Liver (tissue), 9 donors: Measurements from ENCODE around the gene ZNF662. TPM values are rescaled to one million over a fixed set of nuclear protein-coding genes. Genes with fewer than 3 reads are reported as not detected.

ENCODE experiments used
- DNase-seq: peaks from one replicate; pipeline ENCODE4 v3.0.0-alpha.2; 2017; ENCODE audit warnings: low spot score
- H3K27ac ChIP-seq, 2 donors: one replicate each; pipeline ENCODE4 v1.7.0; 2013; ENCODE audit warnings: inconsistent platforms in 2 of 2, low read length in 2 of 2, control low read depth in 1 of 2, low read depth in 1 of 2, mild to moderate bottlenecking in 1 of 2
- H3K27me3 ChIP-seq, 4 donors: one replicate each; pipeline versions ENCODE4 v1.6.1 to v1.7.0; 2013; ENCODE audit warnings: low read length in 3 of 4, inconsistent platforms in 1 of 4, mild to moderate bottlenecking in 1 of 4, moderate library complexity in 1 of 4; ENCODE audit not compliant: control insufficient read depth in 4 of 4, insufficient read depth in 4 of 4
- H3K36me3 ChIP-seq, 4 donors: one replicate each; pipeline versions ENCODE4 v1.6.1 to v1.7.0; 2013; ENCODE audit warnings: low read length in 3 of 4, mild to moderate bottlenecking in 3 of 4, low read depth in 1 of 4, moderate library complexity in 1 of 4; ENCODE audit not compliant: control insufficient read depth in 4 of 4, insufficient read depth in 3 of 4
- H3K4me1 ChIP-seq, 4 donors: one replicate each; pipeline versions ENCODE4 v1.6.1 to v1.7.0; 2013; ENCODE audit warnings: low read length in 3 of 4, mild to moderate bottlenecking in 3 of 4, moderate library complexity in 1 of 4; ENCODE audit not compliant: control insufficient read depth in 4 of 4, insufficient read depth in 4 of 4
- H3K4me3 ChIP-seq, 3 donors: one replicate each; pipeline versions ENCODE4 v1.6.1 to v1.7.0; 2013; ENCODE audit warnings: low read length in 3 of 3, control low read depth in 1 of 3, low read depth in 1 of 3, mild to moderate bottlenecking in 1 of 3
- H3K9ac ChIP-seq, 2 donors: one replicate each; pipeline ENCODE4 v1.7.0; 2013; ENCODE audit warnings: low read length in 2 of 2, mild to moderate bottlenecking in 2 of 2, moderate library complexity in 2 of 2, control low read depth in 1 of 2, low read depth in 1 of 2
- H3K9me3 ChIP-seq, 4 donors: one replicate each; pipeline versions ENCODE4 v1.6.1 to v1.7.0; 2013; ENCODE audit warnings: low read length in 3 of 4; ENCODE audit not compliant: control insufficient read depth in 4 of 4
- EGR1 ChIP-seq, 2 donors: IDR thresholded peaks; 2 replicates each; pipeline ENCODE4 v1.6.1; 2016 to 2018; ENCODE audit warnings: antibody characterized with exemption in 2 of 2, low read depth in 2 of 2
- FOXA1 ChIP-seq: IDR thresholded peaks from 2 replicates; pipeline ENCODE4 v1.6.1; 2016; ENCODE audit warnings: antibody characterized with exemption
- FOXA2 ChIP-seq: IDR thresholded peaks from 2 replicates; pipeline ENCODE4 v1.6.1; 2016; ENCODE audit warnings: antibody characterized with exemption
- GABPA ChIP-seq, 2 donors: IDR thresholded peaks in 1 of 2; conservative IDR thresholded peaks in 1 of 2; 2 replicates each; pipeline ENCODE4 v1.6.1; 2016; ENCODE audit warnings: antibody characterized with exemption in 2 of 2, mild to moderate bottlenecking in 1 of 2, moderate library complexity in 1 of 2
- HNF4G ChIP-seq: IDR thresholded peaks from 2 replicates; pipeline ENCODE4 v1.6.1; 2016; ENCODE audit warnings: antibody characterized with exemption
- JUND ChIP-seq, 2 donors: IDR thresholded peaks; 2 replicates each; pipeline ENCODE4 v1.6.1; 2016; ENCODE audit warnings: antibody characterized with exemption in 2 of 2
- NR2F2 ChIP-seq: IDR thresholded peaks from 2 replicates; pipeline ENCODE4 v1.6.1; 2016; ENCODE audit warnings: antibody characterized with exemption
- RAD21 ChIP-seq, 2 donors: IDR thresholded peaks; 2 replicates each; pipeline ENCODE4 v1.6.1; 2016; ENCODE audit warnings: antibody characterized with exemption in 2 of 2, mild to moderate bottlenecking in 2 of 2
- SP1 ChIP-seq: IDR thresholded peaks from 2 replicates; pipeline ENCODE4 v1.6.1; 2018; ENCODE audit warnings: antibody characterized with exemption, mild to moderate bottlenecking
- TAF1 ChIP-seq: conservative IDR thresholded peaks from 2 replicates; pipeline ENCODE4 v1.6.1; 2016; ENCODE audit warnings: antibody characterized with exemption, mild to moderate bottlenecking
- WGBS: extraction: QIAGEN DNeasy Blood & Tissue Kit; methylation state at CpG from one replicate; pipeline ENCODE4 v1.1.7; 2013; 5-methylcytosine and 5-hydroxymethylcytosine counted together
- polyA plus RNA-seq, 2 donors: library from polyadenylated mRNA; stranded (reverse) in 1 of 2; unstranded in 1 of 2; fragments of 200-250 nt in 1 of 2; fragments of >200 nt in 1 of 2; fragmentation: Nextera tagmentation in 1 of 2; extraction: Ambion mirVana in 1 of 2; gene quantifications; one replicate each; pipeline versions ENCODE4 v1.2.1 to v1.2.3, GENCODE V29; 2013 to 2015
- total RNA-seq, 2 donors: library from RNA; depleted of rRNA; stranded (reverse); fragments of >200 nt; gene quantifications; one replicate each; pipeline ENCODE4 v1.2.3, GENCODE V29; 2014
- TF ChIP-seq, protein P1 (sequence below): IDR thresholded peaks from 2 replicates; pipeline ENCODE4 v1.6.1; 2016; ENCODE audit warnings: antibody characterized with exemption, mild to moderate bottlenecking
- TF ChIP-seq, protein P2 (sequence below): fragments of 150-350 bp; IDR thresholded peaks from 2 replicates; pipeline ENCODE4 v1.5.1; 2017; ENCODE audit warnings: improper control_type of control experiment, low read depth, low read length; ENCODE audit not compliant: missing input control
- TF ChIP-seq, protein P3 (sequence below): IDR thresholded peaks from 2 replicates; pipeline ENCODE4 v1.6.1; 2016; ENCODE audit warnings: antibody characterized with exemption
- TF ChIP-seq, protein P4 (sequence below): IDR thresholded peaks from 2 replicates; pipeline ENCODE4 v1.6.1; 2016; ENCODE audit warnings: antibody characterized with exemption
- donor health status: healthy.
- donor health status: healthy.
- donor health status: healthy.
- donor health status: healthy.
- donor health status: healthy.

Gene ZNF662
- total and polyA plus RNA-seq, 4 donors, result 2.2 to 3.9 (median 2.6) TPM

DNA sequence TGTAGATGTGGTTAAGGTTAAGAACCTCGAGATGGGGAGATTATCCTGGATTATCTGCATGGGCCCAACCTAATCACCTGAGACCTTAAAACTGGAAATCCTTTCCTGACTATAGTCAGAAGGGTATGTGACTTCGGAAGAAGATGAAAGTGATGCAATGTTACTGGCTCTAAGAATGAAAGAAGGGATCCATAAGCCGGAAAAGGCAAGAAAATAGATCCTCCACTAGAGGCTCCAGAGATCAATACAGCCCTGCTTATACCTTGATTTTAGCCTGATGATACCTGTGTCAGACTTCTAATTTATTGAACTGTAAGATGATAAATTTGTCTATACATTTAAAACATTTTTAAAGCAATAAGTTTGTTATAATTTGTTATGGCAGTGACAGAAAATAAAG is 51.6 kb downstream of the ZNF662 start:
- TF ChIP-seq HNF4G (no peak), RAD21 (IDR thresholded peaks at IDR 0.05) (peak in 1 of 2 donors; percentile 12)

DNA sequence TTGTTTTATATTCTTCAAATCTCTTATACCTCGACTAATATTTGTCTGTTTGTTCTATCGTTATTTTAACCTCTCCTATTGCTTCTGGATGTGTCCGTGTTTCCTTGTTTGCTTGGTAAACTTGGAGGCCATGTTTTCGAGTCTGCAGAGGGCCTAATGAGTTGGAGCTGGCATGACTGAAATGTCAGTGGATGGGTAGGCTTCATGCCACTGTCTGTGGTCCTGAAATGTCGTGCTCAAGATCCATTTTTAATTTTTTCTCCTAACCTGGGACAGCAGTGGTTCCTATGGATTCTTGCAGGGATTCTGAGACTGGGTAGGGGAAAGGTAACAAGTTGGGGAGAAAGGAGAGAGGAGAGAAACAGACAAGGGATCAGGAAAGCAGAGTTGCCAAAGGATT is 54.3 kb downstream of the ZNF662 start:
- Histone ChIP-seq H3K27ac (no peak overlapping the region), H3K4me1 (peaks cover 0 to 3% (median 1%) of the 10 kb centered on the region in 4 donors), H3K4me3 (no peak overlapping the region), H3K9me3 (no peaks in the 10 kb centered on the region), H3K27me3 (no peaks in the 10 kb centered on the region), H3K36me3 (no peaks in the 10 kb centered on the region), H3K9ac (no peak overlapping the region)
- TF ChIP-seq, protein P1, sequence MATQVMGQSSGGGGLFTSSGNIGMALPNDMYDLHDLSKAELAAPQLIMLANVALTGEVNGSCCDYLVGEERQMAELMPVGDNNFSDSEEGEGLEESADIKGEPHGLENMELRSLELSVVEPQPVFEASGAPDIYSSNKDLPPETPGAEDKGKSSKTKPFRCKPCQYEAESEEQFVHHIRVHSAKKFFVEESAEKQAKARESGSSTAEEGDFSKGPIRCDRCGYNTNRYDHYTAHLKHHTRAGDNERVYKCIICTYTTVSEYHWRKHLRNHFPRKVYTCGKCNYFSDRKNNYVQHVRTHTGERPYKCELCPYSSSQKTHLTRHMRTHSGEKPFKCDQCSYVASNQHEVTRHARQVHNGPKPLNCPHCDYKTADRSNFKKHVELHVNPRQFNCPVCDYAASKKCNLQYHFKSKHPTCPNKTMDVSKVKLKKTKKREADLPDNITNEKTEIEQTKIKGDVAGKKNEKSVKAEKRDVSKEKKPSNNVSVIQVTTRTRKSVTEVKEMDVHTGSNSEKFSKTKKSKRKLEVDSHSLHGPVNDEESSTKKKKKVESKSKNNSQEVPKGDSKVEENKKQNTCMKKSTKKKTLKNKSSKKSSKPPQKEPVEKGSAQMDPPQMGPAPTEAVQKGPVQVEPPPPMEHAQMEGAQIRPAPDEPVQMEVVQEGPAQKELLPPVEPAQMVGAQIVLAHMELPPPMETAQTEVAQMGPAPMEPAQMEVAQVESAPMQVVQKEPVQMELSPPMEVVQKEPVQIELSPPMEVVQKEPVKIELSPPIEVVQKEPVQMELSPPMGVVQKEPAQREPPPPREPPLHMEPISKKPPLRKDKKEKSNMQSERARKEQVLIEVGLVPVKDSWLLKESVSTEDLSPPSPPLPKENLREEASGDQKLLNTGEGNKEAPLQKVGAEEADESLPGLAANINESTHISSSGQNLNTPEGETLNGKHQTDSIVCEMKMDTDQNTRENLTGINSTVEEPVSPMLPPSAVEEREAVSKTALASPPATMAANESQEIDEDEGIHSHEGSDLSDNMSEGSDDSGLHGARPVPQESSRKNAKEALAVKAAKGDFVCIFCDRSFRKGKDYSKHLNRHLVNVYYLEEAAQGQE, result peak; percentile 86
- TF ChIP-seq EGR1 (IDR thresholded peaks at IDR 0.05; ENCODE audit: low read depth in 2 of 2) (no peak), FOXA1 (no peak), JUND (IDR thresholded peaks at IDR 0.05) (no peak)
- DNase-seq, result no peak
- 48% methylated on average over 5 of the region's 5 CpGs for WGBS

More for the DNA sequence above, 51.6 kb downstream of the ZNF662 start:
- Histone ChIP-seq H3K4me1 (peaks cover 0 to 3% (median 1%) of the 10 kb centered on the region in 4 donors), H3K9me3 (no peaks in the 10 kb centered on the region), H3K27me3 (no peaks in the 10 kb centered on the region), H3K9ac (no peak overlapping the region), H3K36me3 (no peaks in the 10 kb centered on the region), H3K4me3 (no peak overlapping the region), H3K27ac (no peak overlapping the region)
- DNase-seq, result no peak
- 81% methylated on average over 3 of the region's 3 CpGs for WGBS

DNA sequence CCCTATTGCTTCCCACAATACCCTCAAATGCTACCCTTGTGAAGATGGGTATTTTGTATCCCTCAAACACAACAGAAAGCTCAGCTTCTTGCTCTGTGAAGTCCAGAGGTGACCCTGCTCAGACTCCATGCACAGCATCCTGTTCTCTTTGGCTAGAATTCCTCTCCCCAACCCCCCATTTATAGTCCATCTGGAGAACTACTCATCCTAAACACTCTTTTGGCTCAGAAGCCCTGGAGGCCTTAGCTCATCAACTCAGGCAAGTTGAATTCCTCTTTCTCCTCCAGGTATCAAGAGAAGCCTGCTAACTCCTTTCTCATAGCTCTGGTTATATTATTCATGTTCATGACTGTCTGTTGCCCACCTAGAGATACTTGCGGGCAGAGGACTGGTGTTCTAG is 54.8 kb downstream of the ZNF662 start:
- Histone ChIP-seq H3K36me3 (no peaks in the 10 kb centered on the region), H3K4me1 (peaks cover 0 to 3% (median 1%) of the 10 kb centered on the region in 4 donors), H3K9me3 (no peaks in the 10 kb centered on the region), H3K4me3 (no peak overlapping the region), H3K9ac (no peak overlapping the region), H3K27ac (no peak overlapping the region), H3K27me3 (no peaks in the 10 kb centered on the region)
- DNase-seq, result no peak
- no peak for TF ChIP-seq RAD21 (IDR thresholded peaks at IDR 0.05)
- TF ChIP-seq GABPA (IDR thresholded peaks at IDR 0.05 in 1 of 2, conservative IDR thresholded peaks at IDR 0.05 in 1 of 2), result no peak
- WGBS, result 94% methylated on average over 1 of the region's 1 CpG

DNA sequence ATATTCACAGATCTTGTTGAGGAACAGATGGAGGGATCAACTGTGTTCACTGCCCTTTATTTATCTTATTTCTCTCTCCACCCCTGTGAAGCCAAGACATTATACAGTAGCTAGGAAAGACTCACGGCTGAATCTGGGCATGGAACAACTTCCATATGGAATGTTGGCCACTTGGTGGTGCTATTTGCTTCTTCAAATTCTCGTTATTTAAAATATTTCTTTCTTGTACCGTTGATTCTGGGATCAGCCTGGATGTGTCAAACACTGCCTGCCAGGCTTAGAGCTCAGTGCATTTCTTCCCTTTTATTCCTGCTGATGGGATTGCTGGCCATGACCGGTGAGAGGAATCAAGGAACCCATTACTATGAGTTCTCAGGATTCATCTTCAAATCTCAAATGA is 55.7 kb downstream of the ZNF662 start:
- no peak for DNase-seq
- Histone ChIP-seq H3K36me3 (no peaks in the 10 kb centered on the region), H3K9ac (no peak overlapping the region), H3K27ac (no peak overlapping the region), H3K4me1 (peaks cover 0 to 3% (median 1%) of the 10 kb centered on the region in 4 donors), H3K27me3 (no peaks in the 10 kb centered on the region), H3K9me3 (no peaks in the 10 kb centered on the region), H3K4me3 (no peak overlapping the region)
- 8% methylated on average over 4 of the region's 4 CpGs for WGBS
- TF ChIP-seq SP1 (no peak), RAD21 (IDR thresholded peaks at IDR 0.05) (peak; percentile 92 to 96), HNF4G (no peak), GABPA (IDR thresholded peaks at IDR 0.05 in 1 of 2, conservative IDR thresholded peaks at IDR 0.05 in 1 of 2) (no peak), EGR1 (IDR thresholded peaks at IDR 0.05; ENCODE audit: low read depth in 2 of 2) (no peak), NR2F2 (no peak), FOXA2 (no peak), TAF1 (no peak)
- TF ChIP-seq, protein P2, sequence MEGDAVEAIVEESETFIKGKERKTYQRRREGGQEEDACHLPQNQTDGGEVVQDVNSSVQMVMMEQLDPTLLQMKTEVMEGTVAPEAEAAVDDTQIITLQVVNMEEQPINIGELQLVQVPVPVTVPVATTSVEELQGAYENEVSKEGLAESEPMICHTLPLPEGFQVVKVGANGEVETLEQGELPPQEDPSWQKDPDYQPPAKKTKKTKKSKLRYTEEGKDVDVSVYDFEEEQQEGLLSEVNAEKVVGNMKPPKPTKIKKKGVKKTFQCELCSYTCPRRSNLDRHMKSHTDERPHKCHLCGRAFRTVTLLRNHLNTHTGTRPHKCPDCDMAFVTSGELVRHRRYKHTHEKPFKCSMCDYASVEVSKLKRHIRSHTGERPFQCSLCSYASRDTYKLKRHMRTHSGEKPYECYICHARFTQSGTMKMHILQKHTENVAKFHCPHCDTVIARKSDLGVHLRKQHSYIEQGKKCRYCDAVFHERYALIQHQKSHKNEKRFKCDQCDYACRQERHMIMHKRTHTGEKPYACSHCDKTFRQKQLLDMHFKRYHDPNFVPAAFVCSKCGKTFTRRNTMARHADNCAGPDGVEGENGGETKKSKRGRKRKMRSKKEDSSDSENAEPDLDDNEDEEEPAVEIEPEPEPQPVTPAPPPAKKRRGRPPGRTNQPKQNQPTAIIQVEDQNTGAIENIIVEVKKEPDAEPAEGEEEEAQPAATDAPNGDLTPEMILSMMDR, result peak; percentile 78
- TF ChIP-seq, protein P3, sequence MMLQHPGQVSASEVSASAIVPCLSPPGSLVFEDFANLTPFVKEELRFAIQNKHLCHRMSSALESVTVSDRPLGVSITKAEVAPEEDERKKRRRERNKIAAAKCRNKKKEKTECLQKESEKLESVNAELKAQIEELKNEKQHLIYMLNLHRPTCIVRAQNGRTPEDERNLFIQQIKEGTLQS, result no peak
- TF ChIP-seq, protein P4, sequence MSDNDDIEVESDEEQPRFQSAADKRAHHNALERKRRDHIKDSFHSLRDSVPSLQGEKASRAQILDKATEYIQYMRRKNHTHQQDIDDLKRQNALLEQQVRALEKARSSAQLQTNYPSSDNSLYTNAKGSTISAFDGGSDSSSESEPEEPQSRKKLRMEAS, result no peak
- TF ChIP-seq, protein P1, result no peak
